Glutamatergic neuron (in vitro differentiated cells): Measurements from ENCODE around the gene MYB. TPM values are rescaled to one million over a fixed set of nuclear protein-coding genes. Genes with fewer than 3 reads are reported as not detected.

Experiments used
- DNase-seq: peaks from one replicate; pipeline ENCODE4 v3.0.0; 2022
- H3K27ac Mint-ChIP-seq: one replicate; pipeline ENCODE4 v1.8.0; 2020; ENCODE audit warnings: mild to moderate bottlenecking, mixed read lengths, inconsistent platforms; ENCODE audit not compliant: unreplicated experiment
- H3K27me3 Mint-ChIP-seq: one replicate; pipeline ENCODE4 v1.8.0; 2020; ENCODE audit warnings: mild to moderate bottlenecking, moderate library complexity, mixed read lengths, inconsistent platforms; ENCODE audit not compliant: unreplicated experiment
- H3K36me3 Mint-ChIP-seq: one replicate; pipeline ENCODE4 v1.8.0; 2020; ENCODE audit warnings: mild to moderate bottlenecking, mixed read lengths, inconsistent platforms; ENCODE audit not compliant: unreplicated experiment
- H3K4me1 Mint-ChIP-seq: one replicate; pipeline ENCODE4 v1.8.0; 2020; ENCODE audit warnings: mild to moderate bottlenecking, low read depth, mixed read lengths, inconsistent platforms; ENCODE audit not compliant: unreplicated experiment
- H3K4me3 Mint-ChIP-seq: one replicate; pipeline ENCODE4 v1.8.0; 2020; ENCODE audit warnings: mild to moderate bottlenecking, mixed read lengths, inconsistent platforms; ENCODE audit not compliant: unreplicated experiment
- H3K9me3 Mint-ChIP-seq: one replicate; pipeline ENCODE4 v1.8.0; 2020; ENCODE audit warnings: mild to moderate bottlenecking, moderate library complexity, mixed read lengths, inconsistent platforms; ENCODE audit not compliant: unreplicated experiment
- CTCF ChIP-seq: fragments of 200-600 bp; sonication (generic); IDR thresholded peaks from one replicate; pipeline ENCODE4 v1.5.0; 2021; ENCODE audit not compliant: partially characterized antibody, unreplicated experiment
- total RNA-seq: library from RNA; stranded (reverse); fragmentation: NEBNext Ultra II Directional; extraction: Animal tissue kit (Norgen Biotek cat#: 25700); gene quantifications from one replicate; pipeline ENCODE4 v1.2.1, GENCODE V29; 2021; ENCODE audit not compliant: unreplicated experiment

Gene MYB
- total RNA-seq, 1 donor from 2014 or later: 0.56 TPM

DNA sequence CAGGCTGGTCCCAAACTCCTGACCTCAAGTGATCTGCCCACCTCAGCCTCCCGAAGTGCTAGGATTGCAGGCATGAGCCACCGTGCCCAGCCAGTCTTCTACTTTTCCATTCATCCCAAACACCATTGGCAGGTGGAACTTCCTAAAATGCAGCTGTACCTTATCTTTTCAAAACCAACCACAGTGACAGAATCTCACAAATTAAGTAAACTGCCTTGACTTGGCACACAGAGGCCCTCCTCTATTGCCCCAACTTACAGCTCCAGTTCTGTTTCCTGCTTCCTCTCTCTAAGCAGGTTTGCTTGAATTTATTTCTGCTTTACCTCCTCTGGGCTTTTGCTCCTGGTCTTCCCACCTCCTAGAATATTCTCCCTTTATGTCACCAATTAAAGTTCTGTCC lies 7.6 kb downstream of the MYB start:
- Mint-ChIP-seq H3K4me3 (no peak overlapping the region), H3K4me1 (no peaks in the 10 kb centered on the region), H3K27me3 (no peaks in the 10 kb centered on the region), H3K9me3 (no peaks in the 10 kb centered on the region), H3K27ac (no peak overlapping the region), H3K36me3 (no peaks in the 10 kb centered on the region)
- no peak for TF ChIP-seq CTCF
- DNase-seq: no peak

- no peaks in the 10 kb centered on the region for H3K9me3 Mint-ChIP-seq
Measured at GRCh38 chr6:135189344-135189743, 8.2 kb downstream of the MYB start.

GRCh38 chr6:135191508-135192255 lies 10.6 kb downstream of the MYB start:
- Mint-ChIP-seq H3K4me3 (no peak overlapping the region), H3K27ac (no peak overlapping the region), H3K4me1 (no peaks in the 10 kb centered on the region), H3K9me3 (no peaks in the 10 kb centered on the region), H3K27me3 (no peaks in the 10 kb centered on the region), H3K36me3 (no peaks in the 10 kb centered on the region)
- no peak for DNase-seq
- TF ChIP-seq CTCF: no peak

More at GRCh38 chr6:135189344-135189743, 8.2 kb downstream of the MYB start:
- H3K4me1 Mint-ChIP-seq: no peaks in the 10 kb centered on the region
- TF ChIP-seq CTCF: no peak
- no peaks in the 10 kb centered on the region for H3K36me3 Mint-ChIP-seq
- H3K27me3 Mint-ChIP-seq: no peaks in the 10 kb centered on the region
- no peak overlapping the region for H3K27ac Mint-ChIP-seq
- no peak for DNase-seq
- no peak overlapping the region for H3K4me3 Mint-ChIP-seq

- Mint-ChIP-seq H3K4me1 (no peaks in the 10 kb centered on the region), H3K27me3 (no peaks in the 10 kb centered on the region), H3K9me3 (no peaks in the 10 kb centered on the region), H3K27ac (no peak overlapping the region), H3K36me3 (no peaks in the 10 kb centered on the region), H3K4me3 (no peak overlapping the region)
- no peak for TF ChIP-seq CTCF
- no peak for DNase-seq
Measured at GRCh38 chr6:135192256-135193174, 11.4 kb downstream of the MYB start.
